HG03060 (cell line): ENCODE measurements around the gene TCF7L2.

Experiments
- ATAC-seq: cut with Tn5 transposase; IDR thresholded peaks from one replicate; pipeline ENCODE4 v1.9.1; 2021; ENCODE audit warnings: low read depth, moderate number of reproducible peaks; ENCODE audit not compliant: unreplicated experiment

TCF7L2 gene

GRCh38 chr10:112962343-112962742 lies 12.3 kb downstream of the TCF7L2 start:
- no peak for ATAC-seq

GRCh38 chr10:112963835-112964234 lies 13.8 kb downstream of the TCF7L2 start:
- ATAC-seq: no peak

- no peak for ATAC-seq
Observed at GRCh38 chr10:112964482-112964881, 14.4 kb downstream of the TCF7L2 start.

- ATAC-seq: no peak
Observed at GRCh38 chr10:112966194-112966855, 16.3 kb downstream of the TCF7L2 start.

- no peak for ATAC-seq
Observed at GRCh38 chr10:112967200-112967599, 17.2 kb downstream of the TCF7L2 start.

GRCh38 chr10:112969131-112969530 lies 19.1 kb downstream of the TCF7L2 start:
- no peak for ATAC-seq

GRCh38 chr10:112969542-112969941 lies 19.5 kb downstream of the TCF7L2 start:
- no peak for ATAC-seq

- no peak for ATAC-seq
Observed at GRCh38 chr10:112970021-112970420, 20.0 kb downstream of the TCF7L2 start.

GRCh38 chr10:112972606-112973005 lies 22.6 kb downstream of the TCF7L2 start:
- no peak for ATAC-seq

- no peak for ATAC-seq
Observed at GRCh38 chr10:112973046-112973445, 23.0 kb downstream of the TCF7L2 start.

GRCh38 chr10:112973805-112974204 lies 23.8 kb downstream of the TCF7L2 start:
- no peak for ATAC-seq

- ATAC-seq: no peak
Observed at GRCh38 chr10:112977426-112977898, 27.4 kb downstream of the TCF7L2 start.

GRCh38 chr10:112979927-112980326 lies 29.9 kb downstream of the TCF7L2 start:
- ATAC-seq: no peak

- no peak for ATAC-seq
Observed at GRCh38 chr10:112980937-112981336, 30.9 kb downstream of the TCF7L2 start.

- peak; percentile 98 for ATAC-seq
Observed at GRCh38 chr10:112981553-112981952, 31.5 kb downstream of the TCF7L2 start.

- ATAC-seq: no peak
Observed at GRCh38 chr10:112983444-112984056, 33.5 kb downstream of the TCF7L2 start.

- no peak for ATAC-seq
Observed at GRCh38 chr10:112984756-112985155, 34.7 kb downstream of the TCF7L2 start.

- no peak for ATAC-seq
Observed at GRCh38 chr10:112985690-112986543, 35.9 kb downstream of the TCF7L2 start.

- no peak for ATAC-seq
Observed at GRCh38 chr10:112986544-112987190, 36.6 kb downstream of the TCF7L2 start.

GRCh38 chr10:112988839-112989406 lies 38.9 kb downstream of the TCF7L2 start:
- ATAC-seq: no peak
